T-helper 2 cell treated with Interferon-gamma antibody and Interleukin-4, amounts not matched to agents 100 ng/mL and 5 ng/mL, for 36 hours (primary cell): ENCODE measurements around the gene SLAMF8. TPM values are rescaled to one million over a fixed set of nuclear protein-coding genes. Genes with fewer than 3 reads are reported as not detected.

Source experiments
- intact Hi-C: fragments of 100-400 bp; cut with micrococcal nuclease; formaldehyde crosslinking; loops from one replicate; pipeline ENCODE4 v1.15.1; 2023
- total RNA-seq: library from RNA; stranded (reverse); gene quantifications from 2 replicates; pipeline ENCODE4 v1.2.3, GENCODE V29; 2022

The SLAMF8 gene
- 0.68 and 1.1 TPM in 2 replicates for total RNA-seq

- intact Hi-C loops = no loop called here
Measured at GRCh38 chr1:159826441-159827101, at the start of gene SLAMF8. SLAMF8 (plus strand) TSS chr1:159826873; CDS start chr1:159826899, 26 bp downstream.

GRCh38 chr1:159778266-159778665, 48.4 kb upstream of the SLAMF8 start:
- intact Hi-C loops = no loop called here

GRCh38 chr1:159779403-159779851, 47.2 kb upstream of the SLAMF8 start:
- intact Hi-C loops = no loop called here

GRCh38 chr1:159780583-159781582, 45.8 kb upstream of the SLAMF8 start, which contains the start of gene DUSP23:
DUSP23 (plus strand) TSS chr1:159780962; CDS start chr1:159781101, 139 bp downstream.
- intact Hi-C loops = loop anchor here (1.0 to 5.0 kb wide), 7 partner anchors 74 to 481 kb away; partner anchors contain the start of genes DCAF8, IGSF8, PIGM and TAGLN2

- intact Hi-C loops = loop anchor here (2.0 to 5.0 kb wide), 3 partner anchors 73 to 480 kb away; partner anchors contain the start of genes DCAF8 and IGSF8
Measured at GRCh38 chr1:159781992-159782391, 44.7 kb upstream of the SLAMF8 start.

GRCh38 chr1:159783724-159784123, 42.9 kb upstream of the SLAMF8 start:
- intact Hi-C loops = loop anchor here (5.0 kb wide), 1 partner anchor 479 kb away; the partner anchor contains the start of gene DCAF8

GRCh38 chr1:159786465-159786864, 40.2 kb upstream of the SLAMF8 start:
- intact Hi-C loops = no loop called here

GRCh38 chr1:159786966-159787365, 39.7 kb upstream of the SLAMF8 start:
- intact Hi-C loops = no loop called here

- intact Hi-C loops = no loop called here
Measured at GRCh38 chr1:159790237-159790917, 36.3 kb upstream of the SLAMF8 start.

GRCh38 chr1:159791031-159791430, 35.6 kb upstream of the SLAMF8 start:
- intact Hi-C loops = no loop called here

GRCh38 chr1:159791461-159791860, 35.2 kb upstream of the SLAMF8 start:
- intact Hi-C loops = no loop called here

GRCh38 chr1:159795534-159795933, 31.1 kb upstream of the SLAMF8 start:
- intact Hi-C loops = no loop called here

- intact Hi-C loops = loop anchor here (1.0 kb wide), 3 partner anchors 92 to 208 kb away; no protein-coding TSS in a partner anchor
Measured at GRCh38 chr1:159798893-159799292, 27.8 kb upstream of the SLAMF8 start.

GRCh38 chr1:159799446-159799985, 27.2 kb upstream of the SLAMF8 start:
- intact Hi-C loops = no loop called here

GRCh38 chr1:159800177-159800930, 26.3 kb upstream of the SLAMF8 start:
- intact Hi-C loops = no loop called here

GRCh38 chr1:159802111-159802510, 24.6 kb upstream of the SLAMF8 start, which contains the start of gene FCRL6:
FCRL6 (plus strand) TSS chr1:159802360; CDS start chr1:159802425, 65 bp downstream.
- intact Hi-C loops = no loop called here

GRCh38 chr1:159803956-159804689, 22.6 kb upstream of the SLAMF8 start:
- intact Hi-C loops = no loop called here

- intact Hi-C loops = no loop called here
Measured at GRCh38 chr1:159804924-159805323, 21.7 kb upstream of the SLAMF8 start.

GRCh38 chr1:159815926-159816325, 10.7 kb upstream of the SLAMF8 start:
- intact Hi-C loops = no loop called here
